ENCODE results near the gene ADSS2.

Gene ADSS2

GRCh38 chr1:244445320-244446181 is 6.2 kb downstream of the ADSS2 start:
- no peak for DNase-seq

GRCh38 chr1:244444854-244445253 is 6.9 kb downstream of the ADSS2 start:
- no peak for DNase-seq

GRCh38 chr1:244442850-244443249 is 8.9 kb downstream of the ADSS2 start:
- DNase-seq, result no peak

GRCh38 chr1:244439391-244440032 is 12.2 kb downstream of the ADSS2 start:
- DNase-seq, result no peak

- no peak for DNase-seq
These were observed 14.6 kb downstream of the ADSS2 start for GRCh38 chr1:244437086-244437468.

GRCh38 chr1:244436336-244437085 is 15.2 kb downstream of the ADSS2 start:
- DNase-seq, result no peak

GRCh38 chr1:244435562-244436205 is 16.0 kb downstream of the ADSS2 start:
- no peak for DNase-seq

- no peak for DNase-seq
These were observed 20.5 kb downstream of the ADSS2 start for GRCh38 chr1:244431166-244431565.

- DNase-seq, result no peak
These were observed 21.9 kb downstream of the ADSS2 start for GRCh38 chr1:244429818-244430217.

- DNase-seq, result no peak
These were observed 24.1 kb downstream of the ADSS2 start for GRCh38 chr1:244427647-244428046.

- DNase-seq, result no peak
These were observed 26.9 kb downstream of the ADSS2 start for GRCh38 chr1:244424649-244425334.

- no peak for DNase-seq
These were observed 29.5 kb downstream of the ADSS2 start for GRCh38 chr1:244422174-244422573.

GRCh38 chr1:244419024-244419423 is 32.7 kb downstream of the ADSS2 start:
- no peak for DNase-seq

GRCh38 chr1:244414543-244414942 is 37.2 kb downstream of the ADSS2 start:
- no peak for DNase-seq

GRCh38 chr1:244413736-244414135 is 38.0 kb downstream of the ADSS2 start:
- DNase-seq, result no peak

GRCh38 chr1:244412176-244412575 is 39.5 kb downstream of the ADSS2 start:
- no peak for DNase-seq

GRCh38 chr1:244409701-244410100 is 42.0 kb downstream of the ADSS2 start:
- DNase-seq, result no peak

- DNase-seq, result no peak
These were observed 45.4 kb downstream of the ADSS2 start for GRCh38 chr1:244406337-244406736.

GRCh38 chr1:244405856-244406255 is 45.9 kb downstream of the ADSS2 start:
- no peak for DNase-seq

- DNase-seq, result no peak
These were observed 48.3 kb downstream of the ADSS2 start for GRCh38 chr1:244403431-244403830.

GRCh38 chr1:244400974-244401373 is 50.7 kb downstream of the ADSS2 start:
- DNase-seq, result no peak

GRCh38 chr1:244397131-244397530 is 54.6 kb downstream of the ADSS2 start:
- no peak for DNase-seq

- no peak for DNase-seq
These were observed 55.7 kb downstream of the ADSS2 start for GRCh38 chr1:244395965-244396364.

Data from activated CD8-positive, alpha-beta memory T cell treated with anti-CD3 and anti-CD28 coated beads for 24 hours (primary cell).